ENCODE measurements around the gene HTRA3. TPM values are rescaled to one million over a fixed set of nuclear protein-coding genes. Genes with fewer than 3 reads are reported as not detected.
A peak's percentile ranks its signal among the peaks of the same experiment; 100 is the strongest.

The HTRA3 gene
- total RNA-seq, 4 donors from 2014 or later = 3.3 to 22.5 (median 10.3) TPM

DNA sequence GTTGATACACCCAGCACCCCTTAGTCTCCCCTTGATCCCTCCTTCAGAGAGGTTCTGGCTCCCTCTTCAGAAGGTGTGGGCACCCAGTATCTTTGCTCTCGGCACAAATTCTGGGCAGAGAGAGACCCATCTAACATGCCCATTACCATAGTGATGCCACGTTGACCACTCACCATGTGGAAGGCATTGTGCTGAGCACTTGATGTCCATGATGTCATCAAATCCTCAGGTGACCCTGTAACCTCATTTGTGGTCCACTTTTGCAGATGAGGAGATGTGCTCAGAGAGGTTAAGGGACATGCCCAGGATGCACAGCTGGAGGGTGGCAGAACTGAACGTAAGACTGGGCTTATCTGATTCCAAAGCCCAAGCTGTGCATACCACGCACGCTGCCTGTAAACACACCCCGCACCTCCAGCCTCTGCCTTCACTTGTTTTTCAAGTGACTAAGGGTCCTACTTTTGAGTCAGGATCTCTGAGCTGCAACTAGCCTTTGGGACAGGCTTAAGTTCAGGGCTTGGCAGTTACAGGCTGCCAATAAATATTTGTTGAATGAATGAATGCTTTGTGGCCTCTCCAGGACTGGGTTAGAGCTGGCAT is 55.2 kb downstream of the HTRA3 start:
- 81% methylated on average over 6 of the region's 6 CpGs for WGBS
- Histone ChIP-seq H3K4me3 (no peak overlapping the region), H3K9me3 (no peaks in the 10 kb centered on the region), H3K27ac (no peak overlapping the region), H3K4me1 (peaks cover 7% of the 10 kb centered on the region), H3K36me3 (no peaks in the 10 kb centered on the region), H3K27me3 (no peaks in the 10 kb centered on the region)
- no peak for TF ChIP-seq POLR2AphosphoS5 (IDR thresholded peaks at IDR 0.05)
- TF ChIP-seq, protein P1, sequence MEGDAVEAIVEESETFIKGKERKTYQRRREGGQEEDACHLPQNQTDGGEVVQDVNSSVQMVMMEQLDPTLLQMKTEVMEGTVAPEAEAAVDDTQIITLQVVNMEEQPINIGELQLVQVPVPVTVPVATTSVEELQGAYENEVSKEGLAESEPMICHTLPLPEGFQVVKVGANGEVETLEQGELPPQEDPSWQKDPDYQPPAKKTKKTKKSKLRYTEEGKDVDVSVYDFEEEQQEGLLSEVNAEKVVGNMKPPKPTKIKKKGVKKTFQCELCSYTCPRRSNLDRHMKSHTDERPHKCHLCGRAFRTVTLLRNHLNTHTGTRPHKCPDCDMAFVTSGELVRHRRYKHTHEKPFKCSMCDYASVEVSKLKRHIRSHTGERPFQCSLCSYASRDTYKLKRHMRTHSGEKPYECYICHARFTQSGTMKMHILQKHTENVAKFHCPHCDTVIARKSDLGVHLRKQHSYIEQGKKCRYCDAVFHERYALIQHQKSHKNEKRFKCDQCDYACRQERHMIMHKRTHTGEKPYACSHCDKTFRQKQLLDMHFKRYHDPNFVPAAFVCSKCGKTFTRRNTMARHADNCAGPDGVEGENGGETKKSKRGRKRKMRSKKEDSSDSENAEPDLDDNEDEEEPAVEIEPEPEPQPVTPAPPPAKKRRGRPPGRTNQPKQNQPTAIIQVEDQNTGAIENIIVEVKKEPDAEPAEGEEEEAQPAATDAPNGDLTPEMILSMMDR (IDR thresholded peaks at IDR 0.05) = no peak
- TF ChIP-seq POLR2A (IDR thresholded peaks at IDR 0.05) = no peak
- no peak for TF ChIP-seq EP300 (IDR thresholded peaks at IDR 0.05)
- DNase-seq (ENCODE audit: low spot score in 2 of 2) = peak in 1 of 2 donors; percentile 69

GRCh38 chr4:8325291-8325973 is 55.9 kb downstream of the HTRA3 start:
- Histone ChIP-seq H3K27ac (no peak overlapping the region), H3K4me1 (no peaks in the 10 kb centered on the region), H3K9me3 (no peaks in the 10 kb centered on the region), H3K27me3 (no peaks in the 10 kb centered on the region), H3K4me3 (no peak overlapping the region), H3K36me3 (no peaks in the 10 kb centered on the region)
- TF ChIP-seq POLR2AphosphoS5 (IDR thresholded peaks at IDR 0.05) = no peak
- TF ChIP-seq, protein P1 (IDR thresholded peaks at IDR 0.05) = no peak
- TF ChIP-seq EP300 (IDR thresholded peaks at IDR 0.05) = no peak
- TF ChIP-seq POLR2A (IDR thresholded peaks at IDR 0.05) = no peak
- DNase-seq (ENCODE audit: low spot score in 2 of 2) = peak in 1 of 2 donors; percentile 37
- WGBS = 80% methylated on average over 8 of the region's 8 CpGs

DNA sequence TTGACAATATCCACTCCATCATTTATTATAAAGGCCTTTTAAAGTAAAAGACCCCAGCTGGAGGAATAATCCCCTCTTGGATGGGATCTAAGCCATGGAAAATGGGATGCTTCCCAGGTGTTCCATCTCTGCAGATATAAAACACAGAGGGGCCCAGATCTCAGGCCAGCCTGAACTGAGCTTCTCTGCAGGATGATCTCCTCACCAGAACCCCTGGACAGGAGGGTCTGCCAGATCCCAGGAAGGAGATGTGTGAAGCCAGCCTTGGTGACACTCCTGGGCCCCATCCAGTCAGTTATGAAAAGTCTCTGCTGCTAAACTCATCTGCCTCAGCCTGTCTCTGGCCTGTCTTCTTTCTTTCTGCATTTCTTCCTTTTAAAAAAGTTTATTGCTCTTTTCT is 56.7 kb downstream of the HTRA3 start:
- H3K9me3 ChIP-seq = no peaks in the 10 kb centered on the region
- TF ChIP-seq POLR2A (IDR thresholded peaks at IDR 0.05) (no peak), EP300 (IDR thresholded peaks at IDR 0.05) (no peak), POLR2AphosphoS5 (IDR thresholded peaks at IDR 0.05) (no peak)
- TF ChIP-seq, protein P1 (IDR thresholded peaks at IDR 0.05) = no peak
- no peak overlapping the region for H3K27ac ChIP-seq
- H3K36me3 ChIP-seq = no peaks in the 10 kb centered on the region
- no peaks in the 10 kb centered on the region for H3K27me3 ChIP-seq
- peaks cover under 1% of the 10 kb centered on the region for H3K4me1 ChIP-seq
- no peak for DNase-seq (ENCODE audit: low spot score in 2 of 2)
- no peak overlapping the region for H3K4me3 ChIP-seq

GRCh38 chr4:8328456-8328855 is 58.9 kb downstream of the HTRA3 start:
- WGBS = 97% methylated on average over 3 of the region's 3 CpGs
- H3K9me3 ChIP-seq = no peaks in the 10 kb centered on the region
- no peaks in the 10 kb centered on the region for H3K27me3 ChIP-seq
- DNase-seq (ENCODE audit: low spot score in 2 of 2) = peak; percentile 21 to 59
- H3K27ac ChIP-seq = no peak overlapping the region
- TF ChIP-seq, protein P1 (IDR thresholded peaks at IDR 0.05) = no peak
- TF ChIP-seq EP300 (IDR thresholded peaks at IDR 0.05) (no peak), POLR2A (IDR thresholded peaks at IDR 0.05) (no peak), POLR2AphosphoS5 (IDR thresholded peaks at IDR 0.05) (no peak)
- H3K4me1 ChIP-seq = peaks cover 3% of the 10 kb centered on the region
- no peak overlapping the region for H3K4me3 ChIP-seq
- no peaks in the 10 kb centered on the region for H3K36me3 ChIP-seq

DNA sequence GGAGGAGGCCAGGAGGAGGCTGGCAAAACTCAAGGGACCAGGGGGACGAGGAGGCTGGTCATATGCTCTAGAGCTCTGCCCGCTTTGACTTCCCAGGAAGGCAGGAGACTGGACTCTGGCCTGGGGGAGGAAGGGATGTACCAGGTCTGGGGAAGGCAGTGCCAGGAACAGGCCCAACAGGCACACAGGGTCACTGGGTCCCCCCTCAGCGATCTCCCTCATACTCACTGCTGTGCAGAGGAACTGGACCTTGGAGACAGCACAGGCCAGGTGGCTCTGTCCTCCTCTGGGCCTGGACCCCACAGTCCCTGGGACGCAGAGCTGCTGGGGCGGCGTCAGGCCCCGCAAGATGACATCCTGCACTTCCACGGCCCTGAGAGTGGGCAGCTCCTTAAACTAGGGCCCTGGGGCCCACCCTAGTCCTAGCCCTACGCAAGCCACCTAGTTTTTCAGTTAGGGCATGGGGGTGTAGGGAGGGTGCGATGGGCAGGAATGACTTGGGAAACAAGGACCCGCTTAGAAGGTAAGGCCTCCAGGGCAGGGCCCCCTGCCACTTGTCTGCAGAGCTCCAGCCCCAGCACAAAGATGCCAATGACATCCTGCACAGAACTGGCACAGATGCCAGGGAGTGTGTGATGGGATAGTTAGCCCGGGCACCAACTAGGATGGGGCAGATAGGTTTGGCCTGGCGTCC is 59.5 kb downstream of the HTRA3 start:
- Histone ChIP-seq H3K4me3 (no peak overlapping the region), H3K4me1 (peaks cover 3% of the 10 kb centered on the region), H3K9me3 (no peaks in the 10 kb centered on the region), H3K27me3 (no peaks in the 10 kb centered on the region), H3K36me3 (no peaks in the 10 kb centered on the region), H3K27ac (no peak overlapping the region)
- TF ChIP-seq EP300 (IDR thresholded peaks at IDR 0.05) (no peak), POLR2A (IDR thresholded peaks at IDR 0.05) (no peak), POLR2AphosphoS5 (IDR thresholded peaks at IDR 0.05) (no peak)
- TF ChIP-seq, protein P1 (IDR thresholded peaks at IDR 0.05) = no peak
- peak; percentile 36 to 70 for DNase-seq (ENCODE audit: low spot score in 2 of 2)
- 77% methylated on average over 7 of the region's 13 CpGs for WGBS

All from suprapubic skin (tissue), 4 donors.